ENCODE measurements around the gene ERVK3-1.
"Not testable (repeated sequence)": the region's sequence is repeated elsewhere in the genome, so short reads cannot be mapped to it uniquely, and the experiment has no call there.

The ERVK3-1 gene

GRCh38 chr19:58305065-58305931 is at the start of gene ERVK3-1:
ERVK3-1 (plus strand) TSS chr19:58305377; CDS start chr19:58312169, 6,792 bp downstream.
- no peak for TF ChIP-seq CTCF (IDR thresholded peaks at IDR 0.05; ENCODE audit: low read depth, low read length, missing control alignments)

GRCh38 chr19:58258259-58258658 is 46.9 kb upstream of the ERVK3-1 start:
- H3K4me3 ChIP-seq (replicated peaks; ENCODE audit: low read depth, low read length), result not testable (repeated sequence)

More at GRCh38 chr19:58305065-58305931, at the start of gene ERVK3-1:
- DNase-seq (ENCODE audit: extremely low read depth, low read depth), result peak; percentile 84
- peak within 1 kb of the TSS; percentile 64 for H3K4me3 ChIP-seq (replicated peaks; ENCODE audit: low read depth, low read length)

GRCh38 chr19:58261600-58261967 is 43.6 kb upstream of the ERVK3-1 start:
- DNase-seq (ENCODE audit: extremely low read depth, low read depth), result no peak
- TF ChIP-seq CTCF (IDR thresholded peaks at IDR 0.05; ENCODE audit: low read depth, low read length, missing control alignments), result no peak
- H3K4me3 ChIP-seq (replicated peaks; ENCODE audit: low read depth, low read length), result no peak overlapping the region

More at GRCh38 chr19:58258259-58258658, 46.9 kb upstream of the ERVK3-1 start:
- not testable (repeated sequence) for DNase-seq (ENCODE audit: extremely low read depth, low read depth)

- no peak overlapping the region for H3K4me3 ChIP-seq (replicated peaks; ENCODE audit: low read depth, low read length)
- no peak for DNase-seq (ENCODE audit: extremely low read depth, low read depth)
Observed at GRCh38 chr19:58261968-58262921, 42.9 kb upstream of the ERVK3-1 start.

GRCh38 chr19:58262922-58263296 is 42.3 kb upstream of the ERVK3-1 start:
- H3K4me3 ChIP-seq (replicated peaks; ENCODE audit: low read depth, low read length), result no peak overlapping the region
- no peak for DNase-seq (ENCODE audit: extremely low read depth, low read depth)

More at GRCh38 chr19:58261968-58262921, 42.9 kb upstream of the ERVK3-1 start:
- TF ChIP-seq CTCF (IDR thresholded peaks at IDR 0.05; ENCODE audit: low read depth, low read length, missing control alignments), result no peak

GRCh38 chr19:58265100-58265499 is 40.1 kb upstream of the ERVK3-1 start:
- no peak overlapping the region for H3K4me3 ChIP-seq (replicated peaks; ENCODE audit: low read depth, low read length)

More at GRCh38 chr19:58262922-58263296, 42.3 kb upstream of the ERVK3-1 start:
- no peak for TF ChIP-seq CTCF (IDR thresholded peaks at IDR 0.05; ENCODE audit: low read depth, low read length, missing control alignments)

More at GRCh38 chr19:58265100-58265499, 40.1 kb upstream of the ERVK3-1 start:
- DNase-seq (ENCODE audit: extremely low read depth, low read depth), result no peak
- TF ChIP-seq CTCF (IDR thresholded peaks at IDR 0.05; ENCODE audit: low read depth, low read length, missing control alignments), result no peak
